HepG2 (cell line): ENCODE measurements around the gene MAGEC1.

Experiments used
- AHR ChIP-seq: IDR thresholded peaks from 2 replicates; pipeline ENCODE4 v1.6.1; 2018; ENCODE audit warnings: missing genetic modification reagents, missing compliant biosample characterization
- ATF4 ChIP-seq, 2 experiments: fragments of 450-650 bp in 1 of 2; sonication (generic) in 1 of 2; formaldehyde crosslinking; IDR thresholded peaks; 2 replicates each; pipeline versions ENCODE4 v1.5.0 to v1.8.0; 2020 to 2022; ENCODE audit warnings: mild to moderate bottlenecking in 1 of 2, missing genetic modification reagents in 1 of 2
- CHD2 ChIP-seq: IDR thresholded peaks from 2 replicates; pipeline ENCODE4 v1.6.1; 2011; ENCODE audit warnings: low read depth, low read length, improper control_type of control experiment
- EEA1 ChIP-seq: sonication (generic); formaldehyde crosslinking; IDR thresholded peaks from 2 replicates; pipeline ENCODE4 v1.5.1; 2020; ENCODE audit warnings: mild to moderate bottlenecking, missing genetic modification reagents, borderline replicate concordance
- FOXK1 ChIP-seq: sonication (generic); formaldehyde crosslinking; IDR thresholded peaks from 2 replicates; pipeline ENCODE4 v1.4.0; 2020; ENCODE audit warnings: low read depth, missing genetic modification reagents, borderline replicate concordance
- MED1 ChIP-seq: sonication (generic); formaldehyde crosslinking; IDR thresholded peaks from 2 replicates; pipeline ENCODE4 v1.4.0; 2020; ENCODE audit warnings: missing genetic modification reagents
- NFAT5 ChIP-seq: sonication (generic); formaldehyde crosslinking; IDR thresholded peaks from 2 replicates; pipeline ENCODE4 v1.4.0; 2020; ENCODE audit warnings: missing genetic modification reagents
- TP53 ChIP-seq: sonication (generic); formaldehyde crosslinking; conservative IDR thresholded peaks from 2 replicates; pipeline ENCODE4 v1.4.0; 2020; ENCODE audit warnings: missing genetic modification reagents

GRCh38 chrX:141879616-141880015 is 24.1 kb upstream of the MAGEC1 start:
- TF ChIP-seq EEA1 (no peak), AHR (no peak), MED1 (no peak), TP53 (CRISPR knock-in tag) (no peak), ATF4 (CRISPR knock-in tag; IDR thresholded peaks at IDR 0.05) (no peak), CHD2 (no peak), NFAT5 (CRISPR knock-in tag) (no peak), FOXK1 (CRISPR knock-in tag) (no peak)
